ENCODE measurements around the gene TTC17. TPM values are rescaled to one million over a fixed set of nuclear protein-coding genes. Genes with fewer than 3 reads are reported as not detected.

The TTC17 gene
- polyA plus RNA-seq, 1 donor (not counting 4 experiments of a cell fraction or from before 2014, with no cell fraction given) = 53.4 TPM

- peak overlapping the region; percentile 92 to 94 (median 92) for H3K4me3 ChIP-seq (ENCODE audit: control insufficient read depth in 2 of 3, extremely low read depth in 1 of 3, insufficient read depth in 2 of 3, low read depth in 1 of 3, low read length in 3 of 3)
- H4K20me1 ChIP-seq (ENCODE audit: control insufficient read depth, extremely low read depth, insufficient read depth, low read length) = no peaks in the 10 kb centered on the region
- TF ChIP-seq EZH2 (IDR thresholded peaks at IDR 0.05; ENCODE audit: low read length) (no peak), CTCF (optimal IDR thresholded peaks at IDR 0.05 in 1 of 3, IDR thresholded peaks at IDR 0.05 in 1 of 3, conservative IDR thresholded peaks at IDR 0.05 in 1 of 3; ENCODE audit: extremely low read depth in 1 of 3, insufficient read depth in 2 of 3, low read length in 3 of 3) (peak in 2 of 3 experiments; percentile 7 to 23)
- H3K9ac ChIP-seq (ENCODE audit: control insufficient read depth, extremely low read depth, insufficient read depth, low read length) = peak overlapping the region; percentile 97
- peak overlapping the region; percentile 89 for H3K27ac ChIP-seq (ENCODE audit: control insufficient read depth, insufficient read depth, low read length)
- no peaks in the 10 kb centered on the region for H3K9me1 ChIP-seq (ENCODE audit: control insufficient read depth, extremely low read depth, insufficient read depth, low read length)
- peak; percentile 62 for FAIRE-seq
- H3K79me2 ChIP-seq (ENCODE audit: control insufficient read depth, insufficient read depth, low read length) = peaks cover 56% of the 10 kb centered on the region
- H3K4me1 ChIP-seq (ENCODE audit: control insufficient read depth, extremely low read depth, insufficient read depth, low read length) = peaks cover 22% of the 10 kb centered on the region
- peak overlapping the region; percentile 90 for H3K4me2 ChIP-seq (ENCODE audit: control insufficient read depth, extremely low read depth, insufficient read depth, low read depth, low read length)
- H3K9me3 ChIP-seq (ENCODE audit: control insufficient read depth, low read depth, low read length) = no peaks in the 10 kb centered on the region
- no peaks in the 10 kb centered on the region for H3K36me3 ChIP-seq (ENCODE audit: control insufficient read depth in 2 of 2, extremely low read depth in 1 of 2, insufficient read depth in 2 of 2, low read length in 2 of 2)
- peak overlapping the region; percentile 99 for H2AFZ ChIP-seq (ENCODE audit: control insufficient read depth, low read length)
- no peak for DNase-seq (ENCODE audit: low read depth, low spot score)
- no peaks in the 10 kb centered on the region for H3K27me3 ChIP-seq (ENCODE audit: control insufficient read depth, extremely low read depth, insufficient read depth, low read length)
- dilution Hi-C loops (cut with MboI; ENCODE audit: extremely low pct_ligation_motif_present, low sequenced_read_pairs) = no loop called here
Observed at GRCh38 chr11:43359422-43359818, 700 bp downstream of the TTC17 start.

- Histone ChIP-seq H3K9me3 (ENCODE audit: control insufficient read depth, low read depth, low read length) (no peaks in the 10 kb centered on the region), H3K9ac (ENCODE audit: control insufficient read depth, extremely low read depth, insufficient read depth, low read length) (no peak overlapping the region), H3K4me3 (ENCODE audit: control insufficient read depth in 2 of 3, extremely low read depth in 1 of 3, insufficient read depth in 2 of 3, low read depth in 1 of 3, low read length in 3 of 3) (peak overlapping the region in 2 of 3 experiments; percentile 92 to 94), H3K9me1 (ENCODE audit: control insufficient read depth, extremely low read depth, insufficient read depth, low read length) (no peaks in the 10 kb centered on the region), H2AFZ (ENCODE audit: control insufficient read depth, low read length) (no peak overlapping the region), H3K4me2 (ENCODE audit: control insufficient read depth, extremely low read depth, insufficient read depth, low read depth, low read length) (peak overlapping the region; percentile 90), H3K27ac (ENCODE audit: control insufficient read depth, insufficient read depth, low read length) (no peak overlapping the region), H3K27me3 (ENCODE audit: control insufficient read depth, extremely low read depth, insufficient read depth, low read length) (no peaks in the 10 kb centered on the region), H3K4me1 (ENCODE audit: control insufficient read depth, extremely low read depth, insufficient read depth, low read length) (peaks cover 22% of the 10 kb centered on the region), H3K79me2 (ENCODE audit: control insufficient read depth, insufficient read depth, low read length) (peaks cover 65% of the 10 kb centered on the region), H3K36me3 (ENCODE audit: control insufficient read depth in 2 of 2, extremely low read depth in 1 of 2, insufficient read depth in 2 of 2, low read length in 2 of 2) (peaks cover under 1 to 1% of the 10 kb centered on the region in 2 experiments), H4K20me1 (ENCODE audit: control insufficient read depth, extremely low read depth, insufficient read depth, low read length) (no peaks in the 10 kb centered on the region)
- dilution Hi-C loops (cut with MboI; ENCODE audit: extremely low pct_ligation_motif_present, low sequenced_read_pairs) = no loop called here
- FAIRE-seq (no peak), DNase-seq (ENCODE audit: low read depth, low spot score) (no peak)
- TF ChIP-seq EZH2 (IDR thresholded peaks at IDR 0.05; ENCODE audit: low read length) (no peak), CTCF (optimal IDR thresholded peaks at IDR 0.05 in 1 of 3, IDR thresholded peaks at IDR 0.05 in 1 of 3, conservative IDR thresholded peaks at IDR 0.05 in 1 of 3; ENCODE audit: extremely low read depth in 1 of 3, insufficient read depth in 2 of 3, low read length in 3 of 3) (no peak)
Observed at GRCh38 chr11:43360361-43361032, 1.8 kb downstream of the TTC17 start.
